ENCODE data around the gene SRSF4. TPM values are rescaled to one million over a fixed set of nuclear protein-coding genes. Genes with fewer than 3 reads are reported as not detected.

SRSF4 gene
- total and polyA plus RNA-seq, 7 donors = 42.2 to 84.8 (median 69.0) TPM

DNA sequence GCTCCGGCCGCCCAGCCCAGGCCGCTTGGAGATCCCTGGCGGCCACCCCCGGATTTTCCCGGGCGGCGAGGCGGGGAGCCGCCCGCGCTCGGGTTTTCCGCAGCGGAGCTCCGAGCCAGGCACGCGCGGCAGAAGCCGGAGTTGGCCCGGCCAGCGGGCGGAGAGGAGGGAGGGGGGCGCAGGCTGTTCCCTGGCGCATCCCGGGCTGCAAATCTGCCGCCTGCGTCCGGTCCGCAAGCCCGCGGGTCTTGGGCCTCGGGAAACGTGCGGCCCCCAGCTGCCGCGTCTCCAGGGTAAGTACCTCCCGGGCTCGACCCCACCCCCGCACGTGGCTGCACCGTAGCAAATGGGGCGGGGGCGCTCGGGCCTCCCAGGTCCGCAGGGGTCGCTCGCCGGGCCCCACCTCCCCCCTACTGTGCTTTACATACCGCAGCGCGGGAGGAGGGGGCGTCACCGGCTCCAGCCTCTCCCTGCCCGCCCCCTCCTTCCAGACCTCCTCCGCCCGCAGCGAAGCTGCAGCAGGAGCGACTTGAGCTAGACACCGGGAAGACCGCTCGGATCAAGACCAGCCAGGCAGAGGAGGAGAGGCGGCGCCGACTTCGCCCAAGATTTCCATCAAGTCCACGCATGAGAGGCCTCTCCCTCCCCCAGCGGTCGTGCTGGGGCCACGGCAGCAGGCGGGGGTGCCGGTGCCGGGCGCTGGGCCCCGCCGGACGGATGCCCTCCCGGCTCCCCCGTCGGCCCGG lies 59.6 kb downstream of the SRSF4 start:
- peak in 1 of 4 donors; percentile 10 for ATAC-seq
- H3K4me1 ChIP-seq = peaks cover 6% of the 10 kb centered on the region
- no peak for TF ChIP-seq CTCF (IDR thresholded peaks at IDR 0.05)
- H3K9me3 ChIP-seq = no peaks in the 10 kb centered on the region
- intact Hi-C loops (cut with DNase I) = loop anchor here in 1 of 2 donors (5.0 kb wide), 1 partner anchor 80 kb away; no protein-coding TSS in a partner anchor
- H3K27me3 ChIP-seq (ENCODE audit: insufficient read depth in 3 of 3, low read length in 2 of 3) = peaks cover 0 to 50% (median 16%) of the 10 kb centered on the region in 3 donors
- 1% methylated on average over 56 to 81 of the region's 81 CpGs for WGBS, 3 donors
- peak overlapping the region; percentile 63 for H3K27ac ChIP-seq
- H3K36me3 ChIP-seq (ENCODE audit: insufficient read depth in 1 of 2, low read depth in 1 of 2) = peaks cover 0 to 16% of the 10 kb centered on the region in 2 donors
- peak overlapping the region; percentile 77 for H3K4me3 ChIP-seq
- DNase-seq = peak; percentile 39 to 65

DNA sequence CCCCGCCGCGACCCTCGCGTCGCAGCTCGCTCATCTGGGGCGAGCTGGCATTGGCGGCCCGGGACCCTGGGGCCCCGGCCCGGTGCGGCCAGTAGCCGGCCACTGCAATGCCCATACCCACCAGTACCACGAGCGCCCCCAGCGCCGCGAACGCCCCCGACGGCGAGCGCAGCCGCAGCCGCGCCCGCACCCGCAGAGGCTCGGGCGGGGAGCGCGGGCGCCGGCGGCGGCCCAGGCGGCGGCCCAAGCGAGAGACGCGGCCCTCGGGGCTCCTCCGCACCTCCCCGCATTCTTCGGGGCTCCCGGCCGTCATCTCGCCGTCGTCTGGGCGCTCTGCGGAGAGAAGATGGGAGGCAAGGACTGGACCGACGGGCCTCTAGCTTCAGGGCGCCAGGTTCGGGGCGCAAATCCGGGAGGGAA lies 60.2 kb downstream of the SRSF4 start:
- Histone ChIP-seq H3K4me3 (peak overlapping the region; percentile 77), H3K9me3 (no peaks in the 10 kb centered on the region), H3K27me3 (ENCODE audit: insufficient read depth in 3 of 3, low read length in 2 of 3) (peaks cover 0 to 50% (median 16%) of the 10 kb centered on the region in 3 donors), H3K36me3 (ENCODE audit: insufficient read depth in 1 of 2, low read depth in 1 of 2) (peaks cover 0 to 22% of the 10 kb centered on the region in 2 donors), H3K27ac (peak overlapping the region; percentile 63), H3K4me1 (peaks cover 6% of the 10 kb centered on the region)
- ATAC-seq (no peak), DNase-seq (no peak)
- intact Hi-C loops (cut with DNase I) = loop anchor here in 1 of 2 donors (5.0 kb wide), 1 partner anchor 81 kb away; no protein-coding TSS in a partner anchor
- WGBS, 3 donors = 2 to 6% (median 3%) methylated on average over 37 to 59 of the region's 59 CpGs
- TF ChIP-seq CTCF (IDR thresholded peaks at IDR 0.05) = no peak

DNA sequence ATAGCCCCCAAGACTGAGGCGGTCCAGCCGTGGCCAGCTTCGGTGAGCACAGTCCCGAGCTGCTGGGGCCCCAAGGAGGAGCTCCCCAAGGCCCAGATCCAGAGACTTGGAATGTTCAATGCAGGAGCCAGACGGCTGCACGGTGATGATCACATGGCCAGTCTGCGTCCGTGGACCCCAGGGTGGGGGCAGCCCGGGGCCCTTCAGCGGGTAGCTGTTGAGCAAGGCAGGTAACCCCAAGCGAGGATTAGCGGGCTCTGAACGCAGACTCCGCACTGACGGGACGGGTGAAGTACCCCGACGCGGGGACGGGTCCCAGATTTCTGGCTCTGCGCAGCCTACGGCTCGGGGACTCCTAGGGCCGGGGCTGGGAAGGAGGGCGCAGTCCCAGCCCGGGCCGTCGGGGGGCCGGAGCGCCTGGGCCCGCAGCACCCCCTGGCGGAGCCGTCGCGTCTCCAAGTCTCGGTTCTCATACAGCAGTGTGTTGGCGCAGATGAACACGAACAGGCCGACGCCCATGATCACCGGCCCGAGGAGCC lies 60.7 kb downstream of the SRSF4 start:
- Histone ChIP-seq H3K27ac (no peak overlapping the region), H3K9me3 (no peaks in the 10 kb centered on the region), H3K27me3 (ENCODE audit: insufficient read depth in 3 of 3, low read length in 2 of 3) (peaks cover 0 to 50% (median 16%) of the 10 kb centered on the region in 3 donors), H3K36me3 (ENCODE audit: insufficient read depth in 1 of 2, low read depth in 1 of 2) (peaks cover 0 to 26% of the 10 kb centered on the region in 2 donors), H3K4me1 (peaks cover 6% of the 10 kb centered on the region), H3K4me3 (peak overlapping the region; percentile 77)
- intact Hi-C loops (cut with DNase I) = loop anchor here in 1 of 2 donors (5.0 kb wide), 1 partner anchor 81 kb away; no protein-coding TSS in a partner anchor
- WGBS, 3 donors = 28 to 33% (median 32%) methylated on average over 38 to 42 of the region's 42 CpGs
- peak; percentile 50 to 66 for DNase-seq
- peak; percentile 25 to 39 (median 28) for ATAC-seq
- TF ChIP-seq CTCF (IDR thresholded peaks at IDR 0.05) = peak; percentile 29

- 86 to 91% (median 91%) methylated on average over 6 of the region's 6 CpGs for WGBS, 3 donors
- no peak for ATAC-seq
- intact Hi-C loops (cut with DNase I) = loop anchor here in 1 of 2 donors (5.0 kb wide), 1 partner anchor 82 kb away; no protein-coding TSS in a partner anchor
- Histone ChIP-seq H3K4me1 (peaks cover 6% of the 10 kb centered on the region), H3K9me3 (no peaks in the 10 kb centered on the region), H3K4me3 (no peak overlapping the region), H3K36me3 (ENCODE audit: insufficient read depth in 1 of 2, low read depth in 1 of 2) (peaks cover 0 to 33% of the 10 kb centered on the region in 2 donors), H3K27me3 (ENCODE audit: insufficient read depth in 3 of 3, low read length in 2 of 3) (peaks cover 0 to 47% (median 16%) of the 10 kb centered on the region in 3 donors), H3K27ac (no peak overlapping the region)
- TF ChIP-seq CTCF (IDR thresholded peaks at IDR 0.05) = no peak
- no peak for DNase-seq
Measured at GRCh38 chr1:29120367-29120766, 61.3 kb downstream of the SRSF4 start.

All from psoas muscle (tissue), 8 donors.